ENCODE measurements around the gene KIZ. TPM values are rescaled to one million over a fixed set of nuclear protein-coding genes. Genes with fewer than 3 reads are reported as not detected.

The KIZ gene
- total and polyA plus RNA-seq, 2 experiments from 2014 or later: 11.0 to 55.4 TPM

GRCh38 chr20:21172626-21173025 lies 46.7 kb downstream of the KIZ start:
- Histone ChIP-seq H3K9me3 (ENCODE audit: low read depth) (no peaks in the 10 kb centered on the region), H3K27me3 (no peaks in the 10 kb centered on the region), H3K4me1 (ENCODE audit: low read depth) (no peaks in the 10 kb centered on the region), H3K27ac (no peak overlapping the region), H3K4me3 (no peak overlapping the region), H3K36me3 (no peaks in the 10 kb centered on the region)
- DNase-seq (ENCODE audit: low read depth in 1 of 2, low spot score in 1 of 2): no peak
- TF ChIP-seq CTCF (IDR thresholded peaks at IDR 0.05; ENCODE audit: low read depth, low read length): no peak

- Histone ChIP-seq H3K36me3 (no peaks in the 10 kb centered on the region), H3K4me1 (ENCODE audit: low read depth) (no peaks in the 10 kb centered on the region), H3K4me3 (no peak overlapping the region), H3K27me3 (no peaks in the 10 kb centered on the region), H3K9me3 (ENCODE audit: low read depth) (no peaks in the 10 kb centered on the region), H3K27ac (no peak overlapping the region)
- no peak for TF ChIP-seq CTCF (IDR thresholded peaks at IDR 0.05; ENCODE audit: low read depth, low read length)
- peak in 1 of 2 donors; percentile 54 for DNase-seq (ENCODE audit: low read depth in 1 of 2, low spot score in 1 of 2)
Observed at GRCh38 chr20:21173485-21173884, 47.6 kb downstream of the KIZ start.

- H3K4me3 ChIP-seq: no peak overlapping the region
- H3K4me1 ChIP-seq (ENCODE audit: low read depth): no peaks in the 10 kb centered on the region
- H3K27me3 ChIP-seq: no peaks in the 10 kb centered on the region
- no peak for TF ChIP-seq CTCF (IDR thresholded peaks at IDR 0.05; ENCODE audit: low read depth, low read length)
- no peak overlapping the region for H3K27ac ChIP-seq
- no peaks in the 10 kb centered on the region for H3K9me3 ChIP-seq (ENCODE audit: low read depth)
- no peaks in the 10 kb centered on the region for H3K36me3 ChIP-seq
- DNase-seq (ENCODE audit: low read depth in 1 of 2, low spot score in 1 of 2): no peak
Observed at GRCh38 chr20:21174516-21175239, 48.8 kb downstream of the KIZ start.

- H3K9me3 ChIP-seq (ENCODE audit: low read depth): no peaks in the 10 kb centered on the region
- no peak for TF ChIP-seq CTCF (IDR thresholded peaks at IDR 0.05; ENCODE audit: low read depth, low read length)
- H3K4me1 ChIP-seq (ENCODE audit: low read depth): no peaks in the 10 kb centered on the region
- no peaks in the 10 kb centered on the region for H3K36me3 ChIP-seq
- H3K27me3 ChIP-seq: no peaks in the 10 kb centered on the region
- H3K4me3 ChIP-seq: no peak overlapping the region
- H3K27ac ChIP-seq: no peak overlapping the region
- no peak for DNase-seq (ENCODE audit: low read depth in 1 of 2, low spot score in 1 of 2)
Observed at GRCh38 chr20:21175433-21175832, 49.6 kb downstream of the KIZ start.

- Histone ChIP-seq H3K27ac (no peak overlapping the region), H3K27me3 (no peaks in the 10 kb centered on the region), H3K4me3 (no peak overlapping the region), H3K9me3 (ENCODE audit: low read depth) (no peaks in the 10 kb centered on the region), H3K4me1 (ENCODE audit: low read depth) (no peaks in the 10 kb centered on the region), H3K36me3 (no peaks in the 10 kb centered on the region)
- no peak for DNase-seq (ENCODE audit: low read depth in 1 of 2, low spot score in 1 of 2)
- no peak for TF ChIP-seq CTCF (IDR thresholded peaks at IDR 0.05; ENCODE audit: low read depth, low read length)
Observed at GRCh38 chr20:21177767-21178166, 51.9 kb downstream of the KIZ start.

Data from cardiac muscle cell (in vitro differentiated cells and primary cell).